ENCODE results near the gene FOXO4. TPM values are rescaled to one million over a fixed set of nuclear protein-coding genes. Genes with fewer than 3 reads are reported as not detected.

FOXO4 gene
- total RNA-seq, 1 donor from 2014 or later, result 15.0 TPM

GRCh38 chrX:71140440-71140839 lies 44.8 kb downstream of the FOXO4 start:
- no peaks in the 10 kb centered on the region for H3K27me3 Mint-ChIP-seq (ENCODE audit: low read depth, unreplicated experiment)
- FAIRE-seq, result no peak
- H2AFZ ChIP-seq (ENCODE audit: low read depth, low read length), result no peak overlapping the region
- no peaks in the 10 kb centered on the region for H3K79me2 ChIP-seq (ENCODE audit: insufficient read depth, low read length)
- peaks cover 11% of the 10 kb centered on the region for H3K36me3 ChIP-seq (ENCODE audit: insufficient read depth, low read length)
- peaks cover 11% of the 10 kb centered on the region for H3K36me3 Mint-ChIP-seq (ENCODE audit: low read depth, unreplicated experiment)
- H3K4me3 ChIP-seq (ENCODE audit: insufficient read depth, low read depth, low read length), result no peak overlapping the region
- H3K27ac Mint-ChIP-seq (ENCODE audit: unreplicated experiment), result no peak overlapping the region
- no peak for TF ChIP-seq EZH2 (IDR thresholded peaks at IDR 0.05; ENCODE audit: insufficient read depth, low read length)
- TF ChIP-seq, protein P1, sequence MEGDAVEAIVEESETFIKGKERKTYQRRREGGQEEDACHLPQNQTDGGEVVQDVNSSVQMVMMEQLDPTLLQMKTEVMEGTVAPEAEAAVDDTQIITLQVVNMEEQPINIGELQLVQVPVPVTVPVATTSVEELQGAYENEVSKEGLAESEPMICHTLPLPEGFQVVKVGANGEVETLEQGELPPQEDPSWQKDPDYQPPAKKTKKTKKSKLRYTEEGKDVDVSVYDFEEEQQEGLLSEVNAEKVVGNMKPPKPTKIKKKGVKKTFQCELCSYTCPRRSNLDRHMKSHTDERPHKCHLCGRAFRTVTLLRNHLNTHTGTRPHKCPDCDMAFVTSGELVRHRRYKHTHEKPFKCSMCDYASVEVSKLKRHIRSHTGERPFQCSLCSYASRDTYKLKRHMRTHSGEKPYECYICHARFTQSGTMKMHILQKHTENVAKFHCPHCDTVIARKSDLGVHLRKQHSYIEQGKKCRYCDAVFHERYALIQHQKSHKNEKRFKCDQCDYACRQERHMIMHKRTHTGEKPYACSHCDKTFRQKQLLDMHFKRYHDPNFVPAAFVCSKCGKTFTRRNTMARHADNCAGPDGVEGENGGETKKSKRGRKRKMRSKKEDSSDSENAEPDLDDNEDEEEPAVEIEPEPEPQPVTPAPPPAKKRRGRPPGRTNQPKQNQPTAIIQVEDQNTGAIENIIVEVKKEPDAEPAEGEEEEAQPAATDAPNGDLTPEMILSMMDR (IDR thresholded peaks at IDR 0.05; ENCODE audit: insufficient read depth, low read depth, low read length), result no peak
- no peak overlapping the region for H3K9ac ChIP-seq (ENCODE audit: low read length)
- no peaks in the 10 kb centered on the region for H3K27me3 ChIP-seq (ENCODE audit: insufficient read depth, low read length)
- DNase-seq (ENCODE audit: low read depth), result no peak
- no peaks in the 10 kb centered on the region for H3K9me3 Mint-ChIP-seq (ENCODE audit: unreplicated experiment)
- no peaks in the 10 kb centered on the region for H4K20me1 ChIP-seq (ENCODE audit: insufficient read depth, low read length)
- H3K4me1 ChIP-seq (ENCODE audit: insufficient read depth, low read length), result no peaks in the 10 kb centered on the region
- H3K27ac ChIP-seq (ENCODE audit: low read depth, low read length), result no peak overlapping the region
- H3K4me2 ChIP-seq (ENCODE audit: low read length), result no peak overlapping the region
- peaks cover 11% of the 10 kb centered on the region for H3K4me1 Mint-ChIP-seq (ENCODE audit: low read depth, unreplicated experiment)
- no peaks in the 10 kb centered on the region for H3K9me3 ChIP-seq (ENCODE audit: insufficient read depth, low read depth, low read length)
- H3K4me3 Mint-ChIP-seq (ENCODE audit: unreplicated experiment), result no peak overlapping the region

DNA sequence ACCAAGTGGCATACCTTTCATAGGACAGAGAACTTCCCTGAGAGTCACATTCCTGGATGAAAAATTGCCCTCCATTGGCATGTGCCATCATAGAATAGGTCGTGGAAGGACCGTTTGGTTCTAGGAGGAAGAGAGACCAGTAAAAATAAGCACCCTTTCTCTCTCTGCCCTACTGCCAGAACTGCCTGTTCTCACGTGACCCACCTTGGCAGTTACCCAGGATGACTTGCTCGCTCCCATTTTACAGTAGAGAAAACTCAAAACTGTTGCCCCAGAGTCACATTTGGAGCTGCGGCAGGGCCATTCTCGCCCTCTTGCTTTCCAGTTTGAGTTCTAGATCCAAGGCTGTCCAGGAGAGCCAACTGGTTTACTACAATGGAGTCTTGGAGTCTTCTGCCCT lies 47.9 kb downstream of the FOXO4 start:
- Mint-ChIP-seq H3K9me3 (ENCODE audit: unreplicated experiment) (no peaks in the 10 kb centered on the region), H3K36me3 (ENCODE audit: low read depth, unreplicated experiment) (peaks cover 5% of the 10 kb centered on the region), H3K4me1 (ENCODE audit: low read depth, unreplicated experiment) (peaks cover 11% of the 10 kb centered on the region), H3K27me3 (ENCODE audit: low read depth, unreplicated experiment) (no peaks in the 10 kb centered on the region), H3K27ac (ENCODE audit: unreplicated experiment) (no peak overlapping the region), H3K4me3 (ENCODE audit: unreplicated experiment) (no peak overlapping the region)
- Histone ChIP-seq H3K4me2 (ENCODE audit: low read length) (no peak overlapping the region), H3K27ac (ENCODE audit: low read depth, low read length) (no peak overlapping the region), H2AFZ (ENCODE audit: low read depth, low read length) (no peak overlapping the region), H3K27me3 (ENCODE audit: insufficient read depth, low read length) (no peaks in the 10 kb centered on the region), H3K9me3 (ENCODE audit: insufficient read depth, low read depth, low read length) (no peaks in the 10 kb centered on the region), H3K79me2 (ENCODE audit: insufficient read depth, low read length) (no peaks in the 10 kb centered on the region), H3K36me3 (ENCODE audit: insufficient read depth, low read length) (peaks cover 5% of the 10 kb centered on the region), H3K4me1 (ENCODE audit: insufficient read depth, low read length) (no peaks in the 10 kb centered on the region), H3K9ac (ENCODE audit: low read length) (no peak overlapping the region), H3K4me3 (ENCODE audit: insufficient read depth, low read depth, low read length) (no peak overlapping the region), H4K20me1 (ENCODE audit: insufficient read depth, low read length) (no peaks in the 10 kb centered on the region)
- no peak for DNase-seq (ENCODE audit: low read depth)
- no peak for FAIRE-seq
- TF ChIP-seq, protein P1 (IDR thresholded peaks at IDR 0.05; ENCODE audit: insufficient read depth, low read depth, low read length), result no peak
- no peak for TF ChIP-seq EZH2 (IDR thresholded peaks at IDR 0.05; ENCODE audit: insufficient read depth, low read length)

- Histone ChIP-seq H4K20me1 (ENCODE audit: insufficient read depth, low read length) (no peaks in the 10 kb centered on the region), H3K36me3 (ENCODE audit: insufficient read depth, low read length) (peaks cover 2% of the 10 kb centered on the region), H2AFZ (ENCODE audit: low read depth, low read length) (no peak within 1 kb of the TSS), H3K4me3 (ENCODE audit: insufficient read depth, low read depth, low read length) (no peak within 1 kb of the TSS), H3K79me2 (ENCODE audit: insufficient read depth, low read length) (no peaks in the 10 kb centered on the region), H3K4me1 (ENCODE audit: insufficient read depth, low read length) (no peaks in the 10 kb centered on the region), H3K4me2 (ENCODE audit: low read length) (peak within 1 kb of the TSS; percentile 86), H3K27me3 (ENCODE audit: insufficient read depth, low read length) (no peaks in the 10 kb centered on the region), H3K9ac (ENCODE audit: low read length) (peak within 1 kb of the TSS; percentile 58), H3K27ac (ENCODE audit: low read depth, low read length) (no peak within 1 kb of the TSS), H3K9me3 (ENCODE audit: insufficient read depth, low read depth, low read length) (no peaks in the 10 kb centered on the region)
- Mint-ChIP-seq H3K27me3 (ENCODE audit: low read depth, unreplicated experiment) (no peaks in the 10 kb centered on the region), H3K4me1 (ENCODE audit: low read depth, unreplicated experiment) (peaks cover 4% of the 10 kb centered on the region), H3K36me3 (ENCODE audit: low read depth, unreplicated experiment) (no peaks in the 10 kb centered on the region), H3K4me3 (ENCODE audit: unreplicated experiment) (no peak within 1 kb of the TSS), H3K9me3 (ENCODE audit: unreplicated experiment) (no peaks in the 10 kb centered on the region), H3K27ac (ENCODE audit: unreplicated experiment) (peak within 1 kb of the TSS; percentile 66)
- FAIRE-seq, result no peak
- TF ChIP-seq, protein P1 (IDR thresholded peaks at IDR 0.05; ENCODE audit: insufficient read depth, low read depth, low read length), result no peak
- no peak for TF ChIP-seq EZH2 (IDR thresholded peaks at IDR 0.05; ENCODE audit: insufficient read depth, low read length)
- no peak for DNase-seq (ENCODE audit: low read depth)
Observed at GRCh38 chrX:71144651-71145050, 49.0 kb downstream of the FOXO4 start, which contains the start of gene NLGN3. Gene NLGN3 (plus strand): TSS chrX:71144841. CDS start chrX:71147750, 2,909 bp downstream.
